Lower lobe of right lung (tissue), 2 donors: Measurements from ENCODE around the gene FNDC11. TPM values are rescaled to one million over a fixed set of nuclear protein-coding genes. Genes with fewer than 3 reads are reported as not detected.
A peak's percentile ranks its signal among the peaks of the same experiment; 100 is the strongest.

ENCODE experiments used
- ATAC-seq, 2 donors: fragments of 200-7000 bp; cut with Tn5 transposase; one replicate each; pipeline ENCODE4 v1.9.1; 2020 to 2022; ENCODE audit warnings: mild to moderate bottlenecking in 2 of 2, moderate library complexity in 2 of 2
- DNase-seq: peaks from one replicate; pipeline ENCODE4 v3.0.0-alpha.2; 2020
- H3K27ac ChIP-seq: fragments of 200-600 bp; one replicate; pipeline ENCODE4 v1.8.0; 2022
- H3K27me3 ChIP-seq: fragments of 200-600 bp; one replicate; pipeline ENCODE4 v1.8.0; 2022; ENCODE audit warnings: low read depth
- H3K36me3 ChIP-seq: fragments of 200-600 bp; one replicate; pipeline ENCODE4 v1.8.0; 2022; ENCODE audit warnings: mild to moderate bottlenecking
- H3K4me1 ChIP-seq: fragments of 200-600 bp; one replicate; pipeline ENCODE4 v1.8.0; 2022
- H3K4me3 ChIP-seq: fragments of 200-600 bp; one replicate; pipeline ENCODE4 v1.8.0; 2022; ENCODE audit warnings: mild to moderate bottlenecking
- H3K9me3 ChIP-seq: fragments of 200-600 bp; one replicate; pipeline ENCODE4 v1.8.0; 2022
- CTCF ChIP-seq: fragments of 200-600 bp; IDR thresholded peaks from one replicate; pipeline ENCODE4 v1.8.0; 2022; ENCODE audit warnings: antibody characterized with exemption, mild to moderate bottlenecking
- intact Hi-C: fragments of 100-400 bp; cut with DNase I; formaldehyde crosslinking; loops from one replicate; pipeline ENCODE4 v1.11.0; 2022
- total RNA-seq: library from RNA; stranded (reverse); fragmentation: NEBNext Ultra II Directional; extraction: Animal tissue kit (Norgen Biotek cat#: 25700); gene quantifications from one replicate; pipeline ENCODE4 v1.2.1, GENCODE V29; 2021
- donor health status: DM: no; HTN: yes; CAD: no; lungs with severe emphysema.

The FNDC11 gene
- total RNA-seq, 1 donor from 2014 or later: 1.3 TPM

DNA sequence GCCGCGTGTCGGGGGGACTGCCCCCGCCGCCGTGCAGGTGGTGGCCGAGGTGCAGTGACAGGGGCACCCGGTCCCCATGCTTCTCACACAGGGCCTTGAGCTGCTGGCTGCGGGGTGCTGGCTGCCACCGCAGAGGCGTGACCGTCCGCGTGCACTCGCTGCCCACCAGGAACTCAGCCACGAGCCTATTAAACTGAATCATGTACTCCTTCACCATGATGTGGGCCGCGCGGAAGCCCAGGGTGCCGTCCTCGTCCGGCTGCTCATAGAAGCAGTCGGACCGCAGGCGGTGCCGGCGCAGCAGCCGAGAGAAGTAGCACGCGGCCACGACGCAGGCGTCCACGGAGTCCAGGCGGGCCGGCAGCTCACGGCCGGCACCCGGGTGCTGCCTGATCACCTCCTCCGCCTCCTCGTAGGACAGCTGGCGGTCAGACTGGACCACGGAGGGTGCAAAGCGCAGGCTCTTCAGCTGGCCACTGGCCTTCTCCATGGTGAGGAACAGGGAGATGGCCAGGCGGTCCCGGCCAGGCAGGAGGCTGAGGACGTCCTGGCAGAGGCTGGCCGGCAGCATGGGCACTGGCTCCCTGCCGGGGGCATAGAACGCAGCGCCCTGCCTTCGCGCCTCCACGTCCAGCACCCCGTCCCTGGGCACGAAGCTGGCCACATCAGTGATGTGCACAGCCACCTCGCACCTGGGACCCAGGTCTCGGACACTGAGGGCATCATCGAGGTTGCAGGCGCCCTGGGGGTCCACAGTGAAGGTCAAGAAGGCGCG is 10.3 kb downstream of the FNDC11 start:
- ATAC-seq: no peak
- Histone ChIP-seq H3K36me3 (peaks cover 74% of the 10 kb centered on the region), H3K4me1 (peaks cover 12% of the 10 kb centered on the region), H3K27me3 (no peaks in the 10 kb centered on the region), H3K27ac (no peak overlapping the region), H3K9me3 (no peaks in the 10 kb centered on the region), H3K4me3 (no peak overlapping the region)
- intact Hi-C loops: no loop called here
- DNase-seq: no peak
- TF ChIP-seq CTCF: no peak

- no peak for DNase-seq
- intact Hi-C loops: no loop called here
- H3K4me1 ChIP-seq: peaks cover 13% of the 10 kb centered on the region
- H3K36me3 ChIP-seq: peaks cover 68% of the 10 kb centered on the region
- no peak overlapping the region for H3K4me3 ChIP-seq
- no peaks in the 10 kb centered on the region for H3K27me3 ChIP-seq
- no peaks in the 10 kb centered on the region for H3K9me3 ChIP-seq
- no peak overlapping the region for H3K27ac ChIP-seq
- ATAC-seq: no peak
- no peak for TF ChIP-seq CTCF
These were observed 11.2 kb downstream of the FNDC11 start for GRCh38 chr20:63565021-63565698.

DNA sequence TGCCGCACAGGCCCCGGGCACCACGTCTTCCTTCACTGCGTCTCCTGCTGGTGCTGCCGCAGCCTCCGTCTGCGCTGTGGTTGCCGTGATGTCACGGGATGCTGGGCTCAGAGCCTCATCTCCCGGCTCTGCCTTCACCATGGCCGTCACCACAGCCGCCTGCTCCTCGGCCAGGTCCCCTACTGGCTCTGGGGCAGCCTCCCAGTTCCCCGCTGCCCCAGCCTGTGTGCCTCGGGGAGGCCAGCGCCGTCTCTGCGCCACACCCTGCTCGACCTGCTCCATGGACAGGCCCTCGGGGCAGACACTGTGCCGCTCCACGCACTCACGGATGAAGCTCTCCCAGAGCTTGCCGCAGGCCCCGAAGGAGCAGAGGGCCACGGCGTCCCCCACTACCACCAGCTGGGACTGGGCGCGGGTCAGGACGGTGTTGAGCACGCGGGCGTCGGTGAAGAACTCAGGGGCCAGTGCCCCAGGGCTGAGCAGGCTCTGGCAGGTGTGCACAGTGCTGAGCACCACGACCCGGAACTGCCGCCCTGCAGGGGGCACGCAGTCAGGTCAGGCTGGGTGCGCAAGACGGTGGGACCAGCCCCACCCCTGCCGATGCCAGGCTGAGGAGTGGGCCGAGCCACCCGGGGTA is 11.9 kb downstream of the FNDC11 start:
- no peak overlapping the region for H3K27ac ChIP-seq
- H3K4me3 ChIP-seq: no peak overlapping the region
- H3K9me3 ChIP-seq: no peaks in the 10 kb centered on the region
- peaks cover 13% of the 10 kb centered on the region for H3K4me1 ChIP-seq
- intact Hi-C loops: no loop called here
- ATAC-seq (no peak), DNase-seq (no peak)
- TF ChIP-seq CTCF: no peak
- H3K36me3 ChIP-seq: peaks cover 62% of the 10 kb centered on the region
- H3K27me3 ChIP-seq: no peaks in the 10 kb centered on the region

DNA sequence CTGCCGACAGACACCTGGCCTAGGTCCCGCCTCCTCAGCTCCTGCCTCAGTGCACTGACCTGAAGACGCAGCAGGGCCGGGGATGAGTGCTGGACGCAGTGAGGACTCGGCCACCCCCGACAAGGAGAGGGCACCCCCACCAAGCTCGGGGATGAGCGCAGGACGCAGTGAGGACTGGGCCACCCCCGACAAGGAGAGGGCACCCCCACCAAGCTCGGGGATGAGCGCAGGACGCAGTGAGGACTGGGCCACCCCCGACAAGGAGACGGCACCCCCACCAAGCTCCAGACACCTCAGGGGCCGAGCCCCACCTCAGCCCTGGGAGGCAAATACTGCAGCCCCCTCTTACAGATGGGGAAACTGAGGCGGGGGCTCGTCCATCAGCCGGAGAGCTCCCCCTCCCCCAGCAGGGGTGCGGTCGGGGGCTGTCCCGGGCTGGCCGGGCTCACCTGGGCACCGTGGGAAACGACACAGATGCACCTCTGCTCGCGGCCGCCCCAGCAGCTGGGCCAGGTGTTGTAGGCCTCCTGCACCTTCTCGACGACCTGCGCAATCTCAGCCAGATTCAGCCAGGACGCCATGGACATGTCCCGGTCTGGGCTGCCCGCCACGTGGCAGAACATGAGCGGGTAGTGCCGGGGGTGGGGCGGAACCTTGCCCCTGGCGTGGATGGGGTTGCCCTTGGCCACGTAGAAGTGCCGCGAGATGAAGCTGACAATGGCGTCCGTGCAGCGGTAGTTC is 12.6 kb downstream of the FNDC11 start:
- intact Hi-C loops: no loop called here
- DNase-seq (no peak), ATAC-seq (peak in 1 of 2 donors; percentile 64)
- no peak for TF ChIP-seq CTCF
- no peak overlapping the region for H3K4me3 ChIP-seq
- no peak overlapping the region for H3K27ac ChIP-seq
- no peaks in the 10 kb centered on the region for H3K27me3 ChIP-seq
- H3K4me1 ChIP-seq: peaks cover 13% of the 10 kb centered on the region
- H3K9me3 ChIP-seq: no peaks in the 10 kb centered on the region
- peaks cover 54% of the 10 kb centered on the region for H3K36me3 ChIP-seq

DNA sequence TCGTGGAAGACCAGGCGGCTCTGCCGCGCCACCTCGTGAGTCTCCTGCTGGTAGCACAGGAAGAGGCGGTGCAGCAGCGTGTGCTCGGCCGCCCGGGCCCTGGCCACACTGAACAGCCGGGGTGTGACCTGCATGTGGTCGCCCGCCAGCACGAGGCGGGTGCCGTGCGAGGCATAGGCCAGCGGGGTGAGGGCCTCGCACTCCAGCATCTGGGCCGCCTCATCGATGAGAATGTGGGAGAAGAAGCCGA is 13.1 kb downstream of the FNDC11 start:
- Histone ChIP-seq H3K9me3 (no peaks in the 10 kb centered on the region), H3K4me1 (peaks cover 13% of the 10 kb centered on the region), H3K27me3 (no peaks in the 10 kb centered on the region), H3K4me3 (no peak overlapping the region), H3K36me3 (peaks cover 52% of the 10 kb centered on the region), H3K27ac (peak overlapping the region; percentile 58)
- no peak for DNase-seq
- intact Hi-C loops: no loop called here
- no peak for TF ChIP-seq CTCF
- peak; percentile 4 to 12 for ATAC-seq
